Measurements from ENCODE around the gene DUS1L.

The DUS1L gene

DNA sequence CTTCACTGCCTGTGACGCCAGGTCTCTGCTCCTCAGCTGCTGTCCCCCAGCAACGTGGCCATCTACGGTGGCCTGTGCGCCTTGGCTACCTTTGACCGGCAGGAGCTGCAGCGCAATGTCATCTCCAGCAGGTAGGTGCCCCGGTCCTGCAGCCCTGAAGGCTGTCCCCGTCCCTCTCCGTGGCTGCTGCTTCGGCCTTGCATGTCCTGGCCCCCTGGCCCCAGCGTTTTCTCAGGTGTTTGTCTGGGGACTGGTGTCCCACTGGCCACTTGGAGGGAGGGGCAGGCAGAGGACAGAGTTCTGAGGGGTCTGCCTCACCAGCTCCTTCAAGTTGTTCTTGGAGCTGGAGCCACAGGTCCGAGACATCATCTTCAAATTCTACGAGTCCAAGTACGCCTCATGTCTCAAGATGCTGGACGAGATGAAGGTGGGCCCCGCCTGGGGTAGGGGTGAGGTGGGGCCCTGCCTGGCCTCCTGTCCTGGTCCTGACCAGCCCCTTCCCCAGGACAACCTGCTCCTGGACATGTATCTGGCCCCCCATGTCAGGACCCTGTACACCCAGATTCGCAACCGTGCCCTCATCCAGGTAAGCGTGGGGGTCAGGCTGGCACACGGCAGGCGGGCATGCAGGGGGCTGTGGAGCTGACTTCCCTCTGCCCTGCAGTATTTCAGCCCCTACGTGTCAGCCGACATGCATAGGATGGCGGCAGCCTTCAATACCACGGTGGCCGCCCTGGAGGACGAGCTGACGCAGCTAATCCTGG lies 9.5 kb downstream of the DUS1L start:
- no peak for ATAC-seq
- TF ChIP-seq PPARA (CRISPR knock-in tag; IDR thresholded peaks at IDR 0.05; ENCODE audit: borderline replicate concordance) (no peak), ZFP30 (CRISPR knock-in tag; IDR thresholded peaks at IDR 0.05) (no peak), SNAI2 (CRISPR knock-in tag; IDR thresholded peaks at IDR 0.05) (no peak), OSR1 (CRISPR knock-in tag; IDR thresholded peaks at IDR 0.05) (no peak), ZNF8 (CRISPR knock-in tag; IDR thresholded peaks at IDR 0.05) (no peak), ARNTL (CRISPR knock-in tag; IDR thresholded peaks at IDR 0.05; ENCODE audit: borderline replicate concordance, low read depth) (no peak), RARB (CRISPR knock-in tag; IDR thresholded peaks at IDR 0.05) (no peak), ZFP3 (CRISPR knock-in tag; IDR thresholded peaks at IDR 0.05) (no peak)
- TF ChIP-seq, protein P1, sequence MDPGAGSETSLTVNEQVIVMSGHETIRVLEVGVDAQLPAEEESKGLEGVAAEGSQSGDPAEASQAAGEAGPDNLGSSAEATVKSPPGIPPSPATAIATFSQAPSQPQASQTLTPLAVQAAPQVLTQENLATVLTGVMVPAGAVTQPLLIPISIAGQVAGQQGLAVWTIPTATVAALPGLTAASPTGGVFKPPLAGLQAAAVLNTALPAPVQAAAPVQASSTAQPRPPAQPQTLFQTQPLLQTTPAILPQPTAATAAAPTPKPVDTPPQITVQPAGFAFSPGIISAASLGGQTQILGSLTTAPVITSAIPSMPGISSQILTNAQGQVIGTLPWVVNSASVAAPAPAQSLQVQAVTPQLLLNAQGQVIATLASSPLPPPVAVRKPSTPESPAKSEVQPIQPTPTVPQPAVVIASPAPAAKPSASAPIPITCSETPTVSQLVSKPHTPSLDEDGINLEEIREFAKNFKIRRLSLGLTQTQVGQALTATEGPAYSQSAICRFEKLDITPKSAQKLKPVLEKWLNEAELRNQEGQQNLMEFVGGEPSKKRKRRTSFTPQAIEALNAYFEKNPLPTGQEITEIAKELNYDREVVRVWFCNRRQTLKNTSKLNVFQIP (CRISPR knock-in tag; IDR thresholded peaks at IDR 0.05; ENCODE audit: borderline replicate concordance, low read depth), result no peak
- TF ChIP-seq, protein P2, sequence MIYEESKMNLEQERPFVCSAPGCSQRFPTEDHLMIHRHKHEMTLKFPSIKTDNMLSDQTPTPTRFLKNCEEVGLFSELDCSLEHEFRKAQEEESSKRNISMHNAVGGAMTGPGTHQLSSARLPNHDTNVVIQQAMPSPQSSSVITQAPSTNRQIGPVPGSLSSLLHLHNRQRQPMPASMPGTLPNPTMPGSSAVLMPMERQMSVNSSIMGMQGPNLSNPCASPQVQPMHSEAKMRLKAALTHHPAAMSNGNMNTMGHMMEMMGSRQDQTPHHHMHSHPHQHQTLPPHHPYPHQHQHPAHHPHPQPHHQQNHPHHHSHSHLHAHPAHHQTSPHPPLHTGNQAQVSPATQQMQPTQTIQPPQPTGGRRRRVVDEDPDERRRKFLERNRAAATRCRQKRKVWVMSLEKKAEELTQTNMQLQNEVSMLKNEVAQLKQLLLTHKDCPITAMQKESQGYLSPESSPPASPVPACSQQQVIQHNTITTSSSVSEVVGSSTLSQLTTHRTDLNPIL (CRISPR knock-in tag; IDR thresholded peaks at IDR 0.05; ENCODE audit: low read depth), result no peak

DNA sequence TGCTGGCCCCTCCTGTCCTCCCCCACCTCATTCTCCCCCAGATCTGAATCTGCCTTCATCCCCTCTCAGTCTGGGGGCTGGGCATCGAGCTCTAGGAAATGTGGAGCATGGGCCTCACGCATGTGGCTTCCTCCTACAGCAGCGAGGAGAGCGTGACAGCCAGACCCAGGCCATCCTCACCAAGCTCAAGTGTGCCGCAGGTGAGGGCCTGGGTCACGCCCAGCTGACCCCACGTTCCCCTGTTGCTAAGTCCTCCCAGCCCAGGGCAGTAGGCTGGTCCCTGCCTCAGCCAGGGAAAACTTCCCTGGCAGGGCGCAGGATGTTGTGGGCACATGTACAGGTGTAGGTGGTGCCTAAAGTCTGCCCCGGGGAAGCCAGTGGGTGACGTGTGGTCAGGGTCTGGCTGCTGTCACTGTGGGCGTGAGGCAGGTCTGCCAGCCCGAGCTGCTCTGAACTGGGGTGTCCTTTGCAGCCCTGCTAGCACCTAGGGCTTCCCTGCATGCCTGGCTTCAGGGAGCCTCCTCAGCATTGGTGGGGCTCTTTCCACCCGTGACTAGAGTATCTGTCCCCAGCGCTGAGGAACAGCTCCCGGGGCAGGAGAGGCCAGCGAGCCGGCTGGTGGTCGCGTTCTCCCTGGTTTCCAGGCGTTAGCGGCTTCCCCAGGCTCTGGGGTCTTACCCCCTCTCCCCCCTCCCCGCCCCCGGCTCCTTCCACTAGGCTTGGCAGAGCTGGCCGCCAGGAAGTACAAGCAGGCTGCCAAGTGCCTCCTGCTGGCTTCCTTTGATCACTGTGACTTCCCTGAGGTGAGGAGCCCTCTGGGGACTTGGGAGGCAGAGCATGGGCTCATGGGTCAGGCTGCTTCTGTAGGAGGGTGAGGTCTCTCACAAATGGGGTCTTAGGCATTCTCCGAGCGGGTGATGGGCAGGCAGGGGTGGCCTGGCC lies 10.3 kb downstream of the DUS1L start:
- TF ChIP-seq ISL1 (CRISPR knock-in tag; IDR thresholded peaks at IDR 0.05) (no peak), BACH2 (CRISPR knock-in tag; IDR thresholded peaks at IDR 0.05; ENCODE audit: borderline replicate concordance) (no peak), GLIS3 (CRISPR knock-in tag; IDR thresholded peaks at IDR 0.05) (no peak), TCF4 (CRISPR knock-in tag; IDR thresholded peaks at IDR 0.05; ENCODE audit: borderline replicate concordance) (no peak), ZFP30 (CRISPR knock-in tag; IDR thresholded peaks at IDR 0.05) (no peak), ESRRG (CRISPR knock-in tag; IDR thresholded peaks at IDR 0.05) (no peak), TOX (CRISPR knock-in tag; IDR thresholded peaks at IDR 0.05; ENCODE audit: borderline replicate concordance) (no peak), OSR1 (CRISPR knock-in tag; IDR thresholded peaks at IDR 0.05) (no peak), ZNF8 (CRISPR knock-in tag; IDR thresholded peaks at IDR 0.05) (no peak), ZFP3 (CRISPR knock-in tag; IDR thresholded peaks at IDR 0.05) (no peak), ARNTL (CRISPR knock-in tag; IDR thresholded peaks at IDR 0.05; ENCODE audit: borderline replicate concordance, low read depth) (no peak), ZNF70 (CRISPR knock-in tag; IDR thresholded peaks at IDR 0.05) (no peak), PPARA (CRISPR knock-in tag; IDR thresholded peaks at IDR 0.05; ENCODE audit: borderline replicate concordance) (no peak)
- TF ChIP-seq, protein P3, sequence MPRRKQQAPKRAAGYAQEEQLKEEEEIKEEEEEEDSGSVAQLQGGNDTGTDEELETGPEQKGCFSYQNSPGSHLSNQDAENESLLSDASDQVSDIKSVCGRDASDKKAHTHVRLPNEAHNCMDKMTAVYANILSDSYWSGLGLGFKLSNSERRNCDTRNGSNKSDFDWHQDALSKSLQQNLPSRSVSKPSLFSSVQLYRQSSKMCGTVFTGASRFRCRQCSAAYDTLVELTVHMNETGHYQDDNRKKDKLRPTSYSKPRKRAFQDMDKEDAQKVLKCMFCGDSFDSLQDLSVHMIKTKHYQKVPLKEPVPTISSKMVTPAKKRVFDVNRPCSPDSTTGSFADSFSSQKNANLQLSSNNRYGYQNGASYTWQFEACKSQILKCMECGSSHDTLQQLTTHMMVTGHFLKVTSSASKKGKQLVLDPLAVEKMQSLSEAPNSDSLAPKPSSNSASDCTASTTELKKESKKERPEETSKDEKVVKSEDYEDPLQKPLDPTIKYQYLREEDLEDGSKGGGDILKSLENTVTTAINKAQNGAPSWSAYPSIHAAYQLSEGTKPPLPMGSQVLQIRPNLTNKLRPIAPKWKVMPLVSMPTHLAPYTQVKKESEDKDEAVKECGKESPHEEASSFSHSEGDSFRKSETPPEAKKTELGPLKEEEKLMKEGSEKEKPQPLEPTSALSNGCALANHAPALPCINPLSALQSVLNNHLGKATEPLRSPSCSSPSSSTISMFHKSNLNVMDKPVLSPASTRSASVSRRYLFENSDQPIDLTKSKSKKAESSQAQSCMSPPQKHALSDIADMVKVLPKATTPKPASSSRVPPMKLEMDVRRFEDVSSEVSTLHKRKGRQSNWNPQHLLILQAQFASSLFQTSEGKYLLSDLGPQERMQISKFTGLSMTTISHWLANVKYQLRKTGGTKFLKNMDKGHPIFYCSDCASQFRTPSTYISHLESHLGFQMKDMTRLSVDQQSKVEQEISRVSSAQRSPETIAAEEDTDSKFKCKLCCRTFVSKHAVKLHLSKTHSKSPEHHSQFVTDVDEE (CRISPR knock-in tag; IDR thresholded peaks at IDR 0.05), result no peak
- ATAC-seq, result no peak

DNA sequence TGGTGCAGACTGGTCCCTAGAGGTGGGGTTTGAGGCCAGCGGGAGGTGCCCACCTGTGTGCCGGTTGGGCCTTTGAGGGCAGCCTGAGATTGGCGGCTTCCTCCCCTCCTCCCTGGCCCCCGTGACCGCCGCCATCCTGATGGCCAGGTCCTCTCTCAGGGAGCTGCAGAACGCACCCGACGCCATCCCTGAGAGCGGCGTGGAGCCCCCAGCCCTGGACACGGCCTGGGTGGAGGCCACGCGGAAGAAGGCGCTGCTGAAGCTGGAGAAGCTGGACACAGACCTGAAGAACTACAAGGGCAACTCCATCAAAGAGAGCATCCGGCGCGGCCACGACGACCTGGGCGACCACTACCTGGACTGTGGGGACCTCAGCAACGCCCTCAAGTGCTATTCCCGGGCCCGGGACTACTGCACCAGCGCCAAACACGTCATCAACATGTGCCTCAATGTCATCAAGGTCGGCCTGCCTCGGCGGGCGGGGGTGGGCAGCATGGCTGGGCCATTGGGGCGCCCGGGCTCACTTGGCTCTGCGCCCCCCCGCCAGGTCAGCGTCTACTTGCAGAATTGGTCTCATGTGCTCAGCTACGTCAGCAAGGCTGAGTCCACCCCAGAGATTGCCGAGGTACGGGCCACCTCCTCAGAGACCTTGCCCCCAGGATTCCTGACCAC lies 11.1 kb downstream of the DUS1L start:
- no peak for TF ChIP-seq ZC3H10 (CRISPR knock-in tag; IDR thresholded peaks at IDR 0.05)
- no peak for TF ChIP-seq PPARA (CRISPR knock-in tag; IDR thresholded peaks at IDR 0.05; ENCODE audit: borderline replicate concordance)
- no peak for TF ChIP-seq SNAI2 (CRISPR knock-in tag; IDR thresholded peaks at IDR 0.05)
- no peak for TF ChIP-seq TCF4 (CRISPR knock-in tag; IDR thresholded peaks at IDR 0.05; ENCODE audit: borderline replicate concordance)
- no peak for TF ChIP-seq ZNF565 (CRISPR knock-in tag; conservative IDR thresholded peaks at IDR 0.05; ENCODE audit: low read depth)
- no peak for TF ChIP-seq CSRNP3 (CRISPR knock-in tag; IDR thresholded peaks at IDR 0.05)
- TF ChIP-seq, protein P2 (CRISPR knock-in tag; IDR thresholded peaks at IDR 0.05; ENCODE audit: low read depth), result no peak
- no peak for TF ChIP-seq ZNF8 (CRISPR knock-in tag; IDR thresholded peaks at IDR 0.05)
- no peak for TF ChIP-seq PATZ1 (CRISPR knock-in tag; IDR thresholded peaks at IDR 0.05; ENCODE audit: borderline replicate concordance)
- no peak for ATAC-seq
